Measurements from ENCODE around the gene KCNB1.
"Not testable (repeated sequence)": the region's sequence is repeated elsewhere in the genome, so short reads cannot be mapped to it uniquely, and the experiment has no call there.

Gene KCNB1

DNA sequence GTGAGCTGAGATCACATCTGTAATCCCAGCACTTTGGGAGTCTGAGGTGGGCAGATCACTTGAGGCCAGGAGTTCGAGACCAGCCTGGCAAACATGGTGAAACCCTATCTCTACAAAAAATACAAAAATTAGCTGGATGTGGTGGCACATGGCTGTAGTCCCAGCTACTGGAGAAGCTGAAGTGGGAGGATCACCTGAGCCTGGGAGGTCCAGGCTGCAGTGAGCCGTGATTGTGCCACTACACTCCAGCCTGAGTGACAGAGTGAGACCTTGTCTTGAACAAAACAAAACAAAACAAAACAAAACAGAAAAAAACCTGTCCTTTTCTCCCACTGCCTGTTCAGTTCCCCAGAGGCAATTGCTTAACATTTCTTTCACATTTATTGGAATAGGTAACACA lies 168.4 kb downstream of the KCNB1 start:
- DNase-seq = not testable (repeated sequence)
